Measurements from ENCODE around the gene ADSL. TPM values are rescaled to one million over a fixed set of nuclear protein-coding genes. Genes with fewer than 3 reads are reported as not detected.

Gene ADSL
- total and polyA plus RNA-seq, 2 donors (not counting 1 experiment from before 2014, with no cell fraction given), result 61.0 to 63.8 TPM

DNA sequence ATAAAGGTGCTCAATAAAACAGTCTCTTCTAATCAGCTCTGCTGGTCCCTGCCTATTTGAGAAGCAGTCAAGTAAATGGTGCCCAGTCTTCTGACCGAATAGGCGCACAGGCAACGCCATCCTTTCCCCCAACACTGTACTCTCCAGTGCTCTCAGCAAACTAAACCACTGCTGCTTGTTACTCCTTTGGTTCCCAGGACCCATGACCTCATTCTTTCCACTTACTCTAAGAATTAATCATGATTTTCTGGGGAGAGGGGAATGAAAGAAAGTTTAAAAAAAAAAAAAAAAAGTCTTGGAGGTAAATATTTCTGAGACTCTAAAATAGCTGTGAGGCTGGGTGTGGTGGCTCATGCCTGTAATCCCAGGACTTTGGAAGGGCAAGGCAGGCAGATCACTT lies 87.8 kb downstream of the ADSL start:
- peak overlapping the region; percentile 31 for H3K4me2 ChIP-seq (replicated peaks; ENCODE audit: low read depth, low read length, poor library complexity, severe bottlenecking)
- POLR2A ChIA-PET, result interaction anchor here (0.6 kb wide), 1 partner anchor 214 kb away, joined by 6 read pairs; no protein-coding TSS in a partner anchor
- H3K27me3 ChIP-seq (replicated peaks in 1 of 4; ENCODE audit: control extremely low read depth in 1 of 4, control insufficient read depth in 3 of 4, insufficient read depth in 4 of 4, low read length in 3 of 4), result no peaks in the 10 kb centered on the region
- intact Hi-C loops (cut with micrococcal nuclease), result no loop called here
- TF ChIP-seq EZH2 (IDR thresholded peaks at IDR 0.05; ENCODE audit: borderline replicate concordance, insufficient read depth, low read depth, low read length, poor library complexity, severe bottlenecking) (no peak), CTCF (IDR thresholded peaks at IDR 0.05) (no peak)
- no peak overlapping the region for H3K4me3 ChIP-seq (ENCODE audit: control extremely low read depth in 1 of 5, extremely low read depth in 1 of 5, insufficient read depth in 1 of 5, low read depth in 2 of 5, low read length in 4 of 5)
- H3K36me3 ChIP-seq (replicated peaks in 1 of 2; ENCODE audit: control extremely low read depth in 1 of 2, control insufficient read depth in 1 of 2, extremely low read depth in 1 of 2, insufficient read depth in 2 of 2, low read length in 1 of 2), result peaks cover 15 to 49% of the 10 kb centered on the region in 2 experiments
- H3K4me1 ChIP-seq (ENCODE audit: control insufficient read depth in 2 of 2, insufficient read depth in 2 of 2, low read length in 2 of 2), result peaks cover 72 to 83% of the 10 kb centered on the region in 2 donors
- ATAC-seq (ENCODE audit: low read depth), result no peak
- peak overlapping the region; percentile 59 for H3K4me3 Mint-ChIP-seq
- peaks cover 51% of the 10 kb centered on the region for H3K79me2 ChIP-seq (ENCODE audit: control insufficient read depth, insufficient read depth, low read length)
- H3K27ac Mint-ChIP-seq, result peak overlapping the region; percentile 94
- CTCF ChIA-PET, result interaction anchor here (1.3 to 11.5 kb wide), 5 partner anchors 14 to 213 kb away, joined by 3 to 232 read pairs (median 51); no protein-coding TSS in a partner anchor
- no peaks in the 10 kb centered on the region for H3K9me3 Mint-ChIP-seq (ENCODE audit: insufficient read depth)
- peaks cover 13% of the 10 kb centered on the region for H4K20me1 ChIP-seq (ENCODE audit: control insufficient read depth, insufficient read depth, low read length, poor library complexity, severe bottlenecking)
- no peak overlapping the region for H2AFZ ChIP-seq (ENCODE audit: insufficient read depth, low read depth, low read length, poor library complexity, severe bottlenecking)
- peak overlapping the region; percentile 61 to 69 for H3K27ac ChIP-seq (ENCODE audit: low read length in 2 of 2)
- 100% methylated on average over 3 of the region's 3 CpGs for WGBS (ENCODE audit: insufficient coverage)
- no peak for DNase-seq
- no peak overlapping the region for H3K9ac ChIP-seq (ENCODE audit: low read length)
- peaks cover 82% of the 10 kb centered on the region for H3K4me1 Mint-ChIP-seq
- no peaks in the 10 kb centered on the region for H3K27me3 Mint-ChIP-seq
- H3K9me3 ChIP-seq (ENCODE audit: control extremely low read depth in 1 of 3, control insufficient read depth in 2 of 3, insufficient read depth in 1 of 3, low read length in 2 of 3), result no peaks in the 10 kb centered on the region

- Histone ChIP-seq H3K27me3 (replicated peaks in 1 of 4; ENCODE audit: control extremely low read depth in 1 of 4, control insufficient read depth in 3 of 4, insufficient read depth in 4 of 4, low read length in 3 of 4) (no peaks in the 10 kb centered on the region), H3K4me2 (replicated peaks; ENCODE audit: low read depth, low read length, poor library complexity, severe bottlenecking) (peak overlapping the region; percentile 79), H4K20me1 (ENCODE audit: control insufficient read depth, insufficient read depth, low read length, poor library complexity, severe bottlenecking) (peaks cover 7% of the 10 kb centered on the region), H3K9me3 (ENCODE audit: control extremely low read depth in 1 of 3, control insufficient read depth in 2 of 3, insufficient read depth in 1 of 3, low read length in 2 of 3) (no peaks in the 10 kb centered on the region), H2AFZ (ENCODE audit: insufficient read depth, low read depth, low read length, poor library complexity, severe bottlenecking) (no peak overlapping the region), H3K4me3 (ENCODE audit: control extremely low read depth in 1 of 5, extremely low read depth in 1 of 5, insufficient read depth in 1 of 5, low read depth in 2 of 5, low read length in 4 of 5) (peak overlapping the region in 1 of 5 experiments; percentile 44), H3K27ac (ENCODE audit: low read length in 2 of 2) (peak overlapping the region; percentile 61 to 69), H3K36me3 (replicated peaks in 1 of 2; ENCODE audit: control extremely low read depth in 1 of 2, control insufficient read depth in 1 of 2, extremely low read depth in 1 of 2, insufficient read depth in 2 of 2, low read length in 1 of 2) (peaks cover 9 to 42% of the 10 kb centered on the region in 2 experiments), H3K79me2 (ENCODE audit: control insufficient read depth, insufficient read depth, low read length) (peaks cover 51% of the 10 kb centered on the region), H3K4me1 (ENCODE audit: control insufficient read depth in 2 of 2, insufficient read depth in 2 of 2, low read length in 2 of 2) (peaks cover 73 to 85% of the 10 kb centered on the region in 2 donors), H3K9ac (ENCODE audit: low read length) (peak overlapping the region; percentile 48)
- DNase-seq (no peak), ATAC-seq (ENCODE audit: low read depth) (no peak)
- no peaks in the 10 kb centered on the region for H3K27me3 Mint-ChIP-seq
- intact Hi-C loops (cut with micrococcal nuclease), result no loop called here
- H3K9me3 Mint-ChIP-seq (ENCODE audit: insufficient read depth), result no peaks in the 10 kb centered on the region
- peaks cover 81% of the 10 kb centered on the region for H3K4me1 Mint-ChIP-seq
- TF ChIP-seq EZH2 (IDR thresholded peaks at IDR 0.05; ENCODE audit: borderline replicate concordance, insufficient read depth, low read depth, low read length, poor library complexity, severe bottlenecking), result no peak
- peak overlapping the region; percentile 94 for H3K27ac Mint-ChIP-seq
- peak overlapping the region; percentile 82 for H3K4me3 Mint-ChIP-seq
- WGBS (ENCODE audit: insufficient coverage), result 17% methylated on average over 1 of the region's 5 CpGs
- ChIA-PET POLR2A (interaction anchor here (1.1 to 2.4 kb wide), 2 partner anchors 17 to 110 kb away, joined by 4 to 7 read pairs; no protein-coding TSS in a partner anchor), CTCF (interaction anchor here (2.8 to 11.5 kb wide), 8 partner anchors 8 to 212 kb away, joined by 18 to 232 read pairs (median 40); no protein-coding TSS in a partner anchor)
Measured at GRCh38 chr22:40434745-40435144, 88.4 kb downstream of the ADSL start.

Data from B cell (primary cell).